ENCODE results near the gene SPIB. TPM values are rescaled to one million over a fixed set of nuclear protein-coding genes. Genes with fewer than 3 reads are reported as not detected.

SPIB gene
- total RNA-seq, 1 experiment from 2014 or later = 0.50 TPM

GRCh38 chr19:50449236-50449899 is 30.6 kb downstream of the SPIB start:
- H3K27ac Mint-ChIP-seq (ENCODE audit: unreplicated experiment) = no peak overlapping the region
- intact Hi-C loops (cut with micrococcal nuclease; ENCODE audit: unreplicated experiment) = no loop called here
- no peaks in the 10 kb centered on the region for H3K27me3 ChIP-seq (replicated peaks; ENCODE audit: control insufficient read depth, insufficient read depth, low read length)
- CTCF ChIA-PET = interaction anchor here (1.9 kb wide), 1 partner anchor 11 kb away, joined by 6 read pairs; no protein-coding TSS in a partner anchor
- POLR2A ChIA-PET = no interaction called here
- H3K9me3 ChIP-seq = no peaks in the 10 kb centered on the region
- H3K4me3 ChIP-seq (ENCODE audit: low read depth, low read length) = no peak overlapping the region
- no peaks in the 10 kb centered on the region for H3K36me3 ChIP-seq (ENCODE audit: control insufficient read depth, insufficient read depth, low read length)
- H3K9me3 Mint-ChIP-seq (ENCODE audit: unreplicated experiment) = peaks cover 4% of the 10 kb centered on the region
- no TSS peak for BruUV-seq (replicated peaks)
- no peak overlapping the region for H3K4me3 Mint-ChIP-seq (ENCODE audit: unreplicated experiment)
- TF ChIP-seq CTCF (IDR thresholded peaks at IDR 0.05; ENCODE audit: insufficient read depth in 1 of 2, low read depth in 1 of 2, low read length in 1 of 2, severe bottlenecking in 1 of 2, unreplicated experiment in 1 of 2) = no peak
- DNase-seq = no peak
- peaks cover 5% of the 10 kb centered on the region for H3K36me3 Mint-ChIP-seq (ENCODE audit: insufficient read depth, unreplicated experiment)
- no peaks in the 10 kb centered on the region for H3K27me3 Mint-ChIP-seq (ENCODE audit: insufficient read depth, unreplicated experiment)
- H3K4me1 Mint-ChIP-seq (ENCODE audit: low read depth, unreplicated experiment) = no peaks in the 10 kb centered on the region
- H3K4me1 ChIP-seq = no peaks in the 10 kb centered on the region

- no peaks in the 10 kb centered on the region for H3K27me3 ChIP-seq (replicated peaks; ENCODE audit: control insufficient read depth, insufficient read depth, low read length)
- no TSS peak for BruUV-seq (replicated peaks)
- H3K4me1 ChIP-seq = no peaks in the 10 kb centered on the region
- Mint-ChIP-seq H3K27ac (ENCODE audit: unreplicated experiment) (no peak overlapping the region), H3K9me3 (ENCODE audit: unreplicated experiment) (peaks cover 3% of the 10 kb centered on the region), H3K36me3 (ENCODE audit: insufficient read depth, unreplicated experiment) (peaks cover 3% of the 10 kb centered on the region), H3K4me1 (ENCODE audit: low read depth, unreplicated experiment) (no peaks in the 10 kb centered on the region), H3K4me3 (ENCODE audit: unreplicated experiment) (no peak overlapping the region), H3K27me3 (ENCODE audit: insufficient read depth, unreplicated experiment) (no peaks in the 10 kb centered on the region)
- H3K36me3 ChIP-seq (ENCODE audit: control insufficient read depth, insufficient read depth, low read length) = no peaks in the 10 kb centered on the region
- TF ChIP-seq CTCF (IDR thresholded peaks at IDR 0.05; ENCODE audit: insufficient read depth in 1 of 2, low read depth in 1 of 2, low read length in 1 of 2, severe bottlenecking in 1 of 2, unreplicated experiment in 1 of 2) = no peak
- POLR2A ChIA-PET = no interaction called here
- H3K9me3 ChIP-seq = no peaks in the 10 kb centered on the region
- no peak overlapping the region for H3K4me3 ChIP-seq (ENCODE audit: low read depth, low read length)
- intact Hi-C loops (cut with micrococcal nuclease; ENCODE audit: unreplicated experiment) = no loop called here
- no peak for DNase-seq
- CTCF ChIA-PET = interaction anchor here (1.9 kb wide), 1 partner anchor 10 kb away, joined by 6 read pairs; no protein-coding TSS in a partner anchor
Measured at GRCh38 chr19:50450369-50451222, 31.9 kb downstream of the SPIB start.

- H3K4me1 ChIP-seq = no peaks in the 10 kb centered on the region
- H3K36me3 Mint-ChIP-seq (ENCODE audit: insufficient read depth, unreplicated experiment) = no peaks in the 10 kb centered on the region
- no TSS peak for BruUV-seq (replicated peaks)
- DNase-seq = no peak
- H3K27ac Mint-ChIP-seq (ENCODE audit: unreplicated experiment) = no peak overlapping the region
- no peaks in the 10 kb centered on the region for H3K4me1 Mint-ChIP-seq (ENCODE audit: low read depth, unreplicated experiment)
- H3K4me3 ChIP-seq (ENCODE audit: low read depth, low read length) = no peak overlapping the region
- CTCF ChIA-PET = interaction anchor here (1.9 kb wide), 1 partner anchor 9 kb away, joined by 6 read pairs; no protein-coding TSS in a partner anchor
- intact Hi-C loops (cut with micrococcal nuclease; ENCODE audit: unreplicated experiment) = no loop called here
- H3K27me3 Mint-ChIP-seq (ENCODE audit: insufficient read depth, unreplicated experiment) = no peaks in the 10 kb centered on the region
- POLR2A ChIA-PET = no interaction called here
- H3K36me3 ChIP-seq (ENCODE audit: control insufficient read depth, insufficient read depth, low read length) = no peaks in the 10 kb centered on the region
- no peaks in the 10 kb centered on the region for H3K9me3 ChIP-seq
- H3K9me3 Mint-ChIP-seq (ENCODE audit: unreplicated experiment) = peaks cover 9% of the 10 kb centered on the region
- TF ChIP-seq CTCF (IDR thresholded peaks at IDR 0.05; ENCODE audit: insufficient read depth in 1 of 2, low read depth in 1 of 2, low read length in 1 of 2, severe bottlenecking in 1 of 2, unreplicated experiment in 1 of 2) = no peak
- no peak overlapping the region for H3K4me3 Mint-ChIP-seq (ENCODE audit: unreplicated experiment)
- no peaks in the 10 kb centered on the region for H3K27me3 ChIP-seq (replicated peaks; ENCODE audit: control insufficient read depth, insufficient read depth, low read length)
Measured at GRCh38 chr19:50451223-50451534, 32.4 kb downstream of the SPIB start.
